Heart right ventricle (tissue), 16 donors: ENCODE results near the gene RHOG. TPM values are rescaled to one million over a fixed set of nuclear protein-coding genes. Genes with fewer than 3 reads are reported as not detected.

Experiments used
- ATAC-seq, 8 donors: fragments of 200-7000 bp; cut with Tn5 transposase; one replicate each; pipeline ENCODE4 v1.9.1; 2020; ENCODE audit warnings: mild to moderate bottlenecking in 8 of 8, moderate library complexity in 8 of 8, moderate number of reproducible peaks in 1 of 8
- DNase-seq, 2 donors: peaks; one replicate each; pipeline ENCODE4 v3.0.0-alpha.2; 2020
- H3K27ac ChIP-seq, 10 donors: fragments of 200-600 bp; sonication (generic) in 2 of 10; one replicate each; pipeline versions ENCODE4 v1.5.0 to v1.8.0; 2020 to 2022; ENCODE audit warnings: mild to moderate bottlenecking in 3 of 10
- H3K27me3 ChIP-seq, 7 donors: fragments of 200-600 bp; one replicate each; pipeline ENCODE4 v1.8.0; 2021 to 2022; ENCODE audit warnings: mild to moderate bottlenecking in 2 of 7
- H3K36me3 ChIP-seq, 9 donors: fragments of 200-600 bp; sonication (generic) in 1 of 9; one replicate each; pipeline versions ENCODE4 v1.5.0 to v1.8.0; 2020 to 2022; ENCODE audit warnings: mild to moderate bottlenecking in 2 of 9
- H3K4me1 ChIP-seq, 9 donors: fragments of 200-600 bp; sonication (generic) in 1 of 9; one replicate each; pipeline versions ENCODE4 v1.5.0 to v1.8.0; 2020 to 2022; ENCODE audit warnings: mild to moderate bottlenecking in 4 of 9
- H3K4me3 ChIP-seq, 10 donors: fragments of 200-600 bp; sonication (generic) in 2 of 10; one replicate each; pipeline versions ENCODE4 v1.5.0 to v1.8.0; 2020 to 2022; ENCODE audit warnings: mild to moderate bottlenecking in 7 of 10, moderate library complexity in 2 of 10
- H3K9me3 ChIP-seq, 11 donors: fragments of 200-600 bp in 10 of 11; sonication (generic) in 2 of 11; one replicate each; pipeline versions ENCODE4 v1.5.0 to v1.8.0; 2013 to 2022; ENCODE audit warnings: mild to moderate bottlenecking in 2 of 11, control low read depth in 1 of 11, moderate library complexity in 1 of 11
- CTCF ChIP-seq, 9 donors: fragments of 200-600 bp; sonication (generic) in 2 of 9; IDR thresholded peaks; one replicate each; pipeline versions ENCODE4 v1.5.0 to v1.8.0; 2021 to 2022; ENCODE audit warnings: antibody characterized with exemption in 9 of 9, mild to moderate bottlenecking in 5 of 9, moderate library complexity in 1 of 9
- WGBS, 2 donors: extraction: QIAGEN DNeasy Blood & Tissue Kit; methylation state at CpG; one replicate each; pipeline ENCODE4 v1.1.7; 2013; ENCODE audit warnings: inconsistent platforms in 1 of 2; 5-methylcytosine and 5-hydroxymethylcytosine counted together
- intact Hi-C, 10 donors: fragments of 100-400 bp; cut with DNase I; formaldehyde crosslinking; loops; one replicate each; pipeline versions ENCODE4 v1.11.1 to v1.14.2; 2022
- polyA plus RNA-seq, 2 donors: library from polyadenylated mRNA; stranded (reverse); fragments of 200-250 nt; gene quantifications; one replicate each; pipeline ENCODE4 v1.2.3, GENCODE V29; 2013
- total RNA-seq, 10 donors: library from RNA; stranded (reverse); fragmentation: NEBNext Ultra II Directional in 3 of 10; extraction: Animal tissue kit (Norgen Biotek cat#: 25700) in 3 of 10; gene quantifications; one replicate each; pipeline versions ENCODE4 v1.2.1 to v1.2.4, GENCODE V29; 2021 to 2023
- donor health status: Arrhythmogenic right ventricular cardiomyopathy.
- donor health status: ischemic (EF 13 %, LVEDD 7.1; RV severe dilation, severe dysfunction).
- donor health status: healthy with polysubstance abuse.
- donor health status: DM: no; HTN: yes; CAD: no.
- donor health status: DM: no; HTN: no; CAD: no.
- donor health status: ischemic (EF 25% LVEDD 6.9; RV normal size, moderate dysfunction).
- donor health status: ischemic (EF 25% LVEDD 5.7; RV mildly dilated, moderate dysfunction).
- donor health status: healthy.
- donor health status: DM: yes; HTN: yes; CAD: no.
- donor health status: Ischemic cardiomyopathy.
- donor health status: ischemic (EF 35%, LVEDD 5.7; RV mildly dilated, moderate dysfunction).
- donor health status: nonischemic (EF 11% LVEDD 7.7; RV severe dilation, severe dysfunction).
- donor health status: DM: yes; HTN: yes; CAD: no.
- donor health status: PGD.
- donor health status: ischemic (EF 29% LVEDD 5.4; RV normal size, mild dysfunction).
- donor health status: nonischemic (EF 23%, LVEDD 6.1; RV moderate dilation, normal function).

The RHOG gene
- total and polyA plus RNA-seq, 12 donors, result 15.3 to 55.7 (median 20.5) TPM

GRCh38 chr11:3841426-3842350 lies 929 bp upstream of the RHOG start:
- Histone ChIP-seq H3K36me3 (no peaks in the 10 kb centered on the region), H3K4me3 (peak overlapping the region; percentile 75 to 98 (median 90)), H3K9me3 (no peaks in the 10 kb centered on the region), H3K4me1 (peaks cover 11 to 41% (median 36%) of the 10 kb centered on the region in 9 donors), H3K27me3 (no peaks in the 10 kb centered on the region), H3K27ac (peak overlapping the region; percentile 93 to 100 (median 97))
- peak; percentile 61 to 98 (median 92) for TF ChIP-seq CTCF (IDR thresholded peaks at IDR 0.05)
- 24% methylated on average over 44 of the region's 44 CpGs for WGBS, 2 donors
- intact Hi-C loops, result loop anchor here in 5 of 10 donors (1.0 to 5.0 kb wide), 3 partner anchors 34 to 44 kb away; partner anchors contain the start of genes NUP98 (in 4 of the 5) and PGAP2 (in 1 of the 5)
- peak; percentile 68 to 83 (median 78) for ATAC-seq
- DNase-seq, result peak; percentile 86 to 87

- peak in 1 of 2 donors; percentile 26 for DNase-seq
- H3K27ac ChIP-seq, result peak overlapping the region; percentile 93 to 100 (median 97)
- peaks cover 0 to 4% (median 0%) of the 10 kb centered on the region in 9 donors for H3K36me3 ChIP-seq
- 3 to 5% methylated on average over 46 of the region's 46 CpGs for WGBS, 2 donors
- intact Hi-C loops, result loop anchor here in 4 of 10 donors (5.0 kb wide), 2 partner anchors 33 to 43 kb away; partner anchors contain the start of genes NUP98 (in 3 of the 4) and PGAP2 (in 1 of the 4)
- H3K4me3 ChIP-seq, result peak overlapping the region; percentile 75 to 98 (median 90)
- no peaks in the 10 kb centered on the region for H3K27me3 ChIP-seq
- peak in 6 of 8 donors; percentile 4 to 63 (median 38) for ATAC-seq
- no peak for TF ChIP-seq CTCF (IDR thresholded peaks at IDR 0.05)
- peaks cover 18 to 56% (median 49%) of the 10 kb centered on the region in 9 donors for H3K4me1 ChIP-seq
- no peaks in the 10 kb centered on the region for H3K9me3 ChIP-seq
These were observed 522 bp downstream of the RHOG start for GRCh38 chr11:3840004-3840869.

GRCh38 chr11:3838504-3838903 lies 2.3 kb downstream of the RHOG start:
- ATAC-seq, result no peak

More at GRCh38 chr11:3838504-3838903, 2.3 kb downstream of the RHOG start:
- no peak for TF ChIP-seq CTCF (IDR thresholded peaks at IDR 0.05)
- intact Hi-C loops, result loop anchor here in 2 of 10 donors (5.0 kb wide), 2 partner anchors 41 to 381 kb away; partner anchors contain the start of gene NUP98 (in 1 of the 2)
- Histone ChIP-seq H3K9me3 (no peaks in the 10 kb centered on the region), H3K27me3 (no peaks in the 10 kb centered on the region), H3K27ac (peak overlapping the region in 9 of 10 donors; percentile 9 to 100 (median 55)), H3K4me3 (peak overlapping the region in 6 of 10 donors; percentile 14 to 97 (median 83)), H3K36me3 (peaks cover 0 to 20% (median 0%) of the 10 kb centered on the region in 9 donors), H3K4me1 (peaks cover 25 to 73% (median 66%) of the 10 kb centered on the region in 9 donors)
- no peak for DNase-seq
- 81 to 84% methylated on average over 2 of the region's 2 CpGs for WGBS, 2 donors
